ENCODE data around the gene CRHR2.

GRCh38 chr7:30710669-30711068 lies 28.4 kb upstream of the CRHR2 start:
- TF ChIP-seq CTCF (conservative IDR thresholded peaks at IDR 0.05) (no peak), ZFX (IDR thresholded peaks at IDR 0.05) (no peak)

All from C4-2B (cell line).